ENCODE measurements around the gene UNC79.

The UNC79 gene

GRCh38 chr14:93675651-93676050, 244.9 kb downstream of the UNC79 start:
- no peak for FAIRE-seq

GRCh38 chr14:93676416-93676958, 245.7 kb downstream of the UNC79 start:
- no peak for FAIRE-seq

- no peak for FAIRE-seq
Measured at GRCh38 chr14:93682459-93682858, 251.7 kb downstream of the UNC79 start.

GRCh38 chr14:93683226-93683625, 252.5 kb downstream of the UNC79 start:
- FAIRE-seq: no peak

GRCh38 chr14:93685121-93685895, 254.6 kb downstream of the UNC79 start:
- no peak for FAIRE-seq

GRCh38 chr14:93686268-93686667, 255.5 kb downstream of the UNC79 start:
- no peak for FAIRE-seq

- no peak for FAIRE-seq
Measured at GRCh38 chr14:93688239-93688666, 257.5 kb downstream of the UNC79 start.

GRCh38 chr14:93688820-93689219, 258.1 kb downstream of the UNC79 start:
- no peak for FAIRE-seq

- FAIRE-seq: no peak
Measured at GRCh38 chr14:93690146-93690545, 259.4 kb downstream of the UNC79 start.

- FAIRE-seq: no peak
Measured at GRCh38 chr14:93691042-93691780, 260.5 kb downstream of the UNC79 start.

GRCh38 chr14:93693914-93694313, 263.2 kb downstream of the UNC79 start:
- no peak for FAIRE-seq

- no peak for FAIRE-seq
Measured at GRCh38 chr14:93700928-93701327, 270.2 kb downstream of the UNC79 start.

GRCh38 chr14:93701562-93701961, 270.8 kb downstream of the UNC79 start:
- no peak for FAIRE-seq

GRCh38 chr14:93702946-93703345, 272.2 kb downstream of the UNC79 start:
- FAIRE-seq: no peak

GRCh38 chr14:93703941-93704340, 273.2 kb downstream of the UNC79 start:
- FAIRE-seq: no peak

GRCh38 chr14:93705513-93706156, 274.9 kb downstream of the UNC79 start:
- no peak for FAIRE-seq

- FAIRE-seq: no peak
Measured at GRCh38 chr14:93706360-93706955, 275.7 kb downstream of the UNC79 start.

- no peak for FAIRE-seq
Measured at GRCh38 chr14:93707475-93707874, 276.7 kb downstream of the UNC79 start.

GRCh38 chr14:93708311-93708734, 277.6 kb downstream of the UNC79 start:
- no peak for FAIRE-seq

GRCh38 chr14:93708800-93709199, 278.1 kb downstream of the UNC79 start:
- FAIRE-seq: no peak

GRCh38 chr14:93709249-93709648, 278.5 kb downstream of the UNC79 start:
- FAIRE-seq: no peak

- no peak for FAIRE-seq
Measured at GRCh38 chr14:93712079-93712837, 281.5 kb downstream of the UNC79 start.

Measured in TTC549 (cell line).